Stimulated activated naive CD8-positive, alpha-beta T cell treated with anti-CD3 and anti-CD28 coated beads, Interleukin-15, Interleukin-2, amounts not matched to agents 100 ng/mL and 50 ng/mL, for 24 hours (primary cell): ENCODE results near the gene PELI2.
"Not testable (repeated sequence)": the region's sequence is repeated elsewhere in the genome, so short reads cannot be mapped to it uniquely, and the experiment has no call there.

ENCODE experiments used
- H3K27ac Mint-ChIP-seq: one replicate; pipeline ENCODE4 v1.8.0; 2021; ENCODE audit warnings: mild to moderate bottlenecking, mixed read lengths
- H3K27me3 Mint-ChIP-seq: one replicate; pipeline ENCODE4 v1.8.0; 2021; ENCODE audit warnings: mixed read lengths
- H3K36me3 Mint-ChIP-seq: one replicate; pipeline ENCODE4 v1.8.0; 2021; ENCODE audit warnings: low read depth, mixed read lengths
- H3K4me1 Mint-ChIP-seq: one replicate; pipeline ENCODE4 v1.8.0; 2021; ENCODE audit warnings: low read depth, mixed read lengths
- H3K4me3 Mint-ChIP-seq: one replicate; pipeline ENCODE4 v1.8.0; 2021; ENCODE audit warnings: mild to moderate bottlenecking, mixed read lengths
- H3K9me3 Mint-ChIP-seq: one replicate; pipeline ENCODE4 v1.8.0; 2021; ENCODE audit warnings: mixed read lengths

PELI2 gene

DNA sequence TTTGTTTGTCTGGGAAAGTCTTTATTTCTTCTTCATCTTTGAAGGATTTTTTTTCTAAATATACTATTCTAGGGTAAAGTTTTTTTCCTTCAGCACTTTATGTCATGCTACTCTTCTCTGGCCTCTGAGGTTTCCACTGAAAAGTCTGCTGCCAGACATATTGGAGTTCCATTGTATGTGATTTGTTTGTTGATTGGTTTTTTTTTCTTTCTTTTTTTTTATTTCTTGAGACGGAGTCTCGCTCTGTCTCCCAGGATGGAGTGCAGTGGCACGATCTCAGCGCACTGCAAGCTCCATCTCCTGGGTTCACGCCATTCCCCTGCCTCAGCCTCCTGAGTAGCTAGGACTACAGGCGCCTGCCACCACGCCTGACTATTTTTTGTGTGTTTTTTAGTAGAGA lies 48.4 kb downstream of the PELI2 start:
- H3K9me3 Mint-ChIP-seq, result peaks cover 44% of the 10 kb centered on the region
- H3K36me3 Mint-ChIP-seq, result peaks cover 32% of the 10 kb centered on the region
- not testable (repeated sequence) for H3K4me3 Mint-ChIP-seq, H3K27me3 Mint-ChIP-seq, H3K27ac Mint-ChIP-seq, H3K4me1 Mint-ChIP-seq

- Mint-ChIP-seq H3K27ac (no peak overlapping the region), H3K27me3 (no peaks in the 10 kb centered on the region), H3K4me1 (peaks cover 19% of the 10 kb centered on the region), H3K9me3 (peaks cover 41% of the 10 kb centered on the region), H3K4me3 (no peak overlapping the region), H3K36me3 (peaks cover 28% of the 10 kb centered on the region)
These were observed 49.9 kb downstream of the PELI2 start for GRCh38 chr14:56168007-56168616.

- H3K27ac Mint-ChIP-seq, result no peak overlapping the region
- peaks cover 36% of the 10 kb centered on the region for H3K4me1 Mint-ChIP-seq
- peaks cover 23% of the 10 kb centered on the region for H3K9me3 Mint-ChIP-seq
- no peak overlapping the region for H3K4me3 Mint-ChIP-seq
- no peaks in the 10 kb centered on the region for H3K27me3 Mint-ChIP-seq
- peaks cover 27% of the 10 kb centered on the region for H3K36me3 Mint-ChIP-seq
These were observed 51.8 kb downstream of the PELI2 start for GRCh38 chr14:56170028-56170427.

- Mint-ChIP-seq H3K9me3 (peaks cover 16% of the 10 kb centered on the region), H3K36me3 (peaks cover 22% of the 10 kb centered on the region), H3K4me1 (peaks cover 36% of the 10 kb centered on the region), H3K4me3 (no peak overlapping the region), H3K27me3 (no peaks in the 10 kb centered on the region), H3K27ac (no peak overlapping the region)
These were observed 52.7 kb downstream of the PELI2 start for GRCh38 chr14:56170877-56171422.

DNA sequence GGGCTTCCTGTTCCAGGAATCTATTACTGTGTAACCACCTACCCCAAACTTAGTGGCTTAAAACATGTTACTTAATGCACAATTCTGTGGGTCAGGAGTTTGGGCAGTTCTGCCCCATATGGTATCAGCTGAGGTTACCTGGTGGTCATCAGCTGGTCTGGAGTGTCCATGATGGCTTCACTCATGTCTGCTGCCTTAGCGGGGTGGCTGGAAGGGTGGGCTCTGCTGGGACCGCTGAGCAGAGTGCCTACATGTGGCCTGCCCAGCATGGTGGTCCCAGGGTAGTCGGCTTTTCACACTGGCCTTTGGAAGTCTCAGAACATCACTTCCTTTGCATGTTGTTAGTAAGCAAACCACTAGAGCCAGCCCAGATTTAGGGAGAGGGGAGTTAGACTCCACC lies 53.9 kb downstream of the PELI2 start:
- peaks cover 5% of the 10 kb centered on the region for H3K9me3 Mint-ChIP-seq
- H3K4me1 Mint-ChIP-seq, result peaks cover 36% of the 10 kb centered on the region
- no peak overlapping the region for H3K4me3 Mint-ChIP-seq
- no peaks in the 10 kb centered on the region for H3K27me3 Mint-ChIP-seq
- H3K27ac Mint-ChIP-seq, result peak overlapping the region; percentile 73
- peaks cover 14% of the 10 kb centered on the region for H3K36me3 Mint-ChIP-seq

- H3K27me3 Mint-ChIP-seq, result no peaks in the 10 kb centered on the region
- peak overlapping the region; percentile 25 for H3K4me3 Mint-ChIP-seq
- H3K9me3 Mint-ChIP-seq, result peaks cover under 1% of the 10 kb centered on the region
- H3K4me1 Mint-ChIP-seq, result peaks cover 36% of the 10 kb centered on the region
- H3K27ac Mint-ChIP-seq, result peak overlapping the region; percentile 73
- H3K36me3 Mint-ChIP-seq, result peaks cover 9% of the 10 kb centered on the region
These were observed 54.4 kb downstream of the PELI2 start for GRCh38 chr14:56172571-56172971.

- H3K27ac Mint-ChIP-seq, result peak overlapping the region; percentile 46
- no peaks in the 10 kb centered on the region for H3K9me3 Mint-ChIP-seq
- H3K4me3 Mint-ChIP-seq, result no peak overlapping the region
- H3K36me3 Mint-ChIP-seq, result peaks cover 8% of the 10 kb centered on the region
- no peaks in the 10 kb centered on the region for H3K27me3 Mint-ChIP-seq
- H3K4me1 Mint-ChIP-seq, result peaks cover 36% of the 10 kb centered on the region
These were observed 55.2 kb downstream of the PELI2 start for GRCh38 chr14:56173365-56173922.

- Mint-ChIP-seq H3K4me1 (peaks cover 40% of the 10 kb centered on the region), H3K4me3 (no peak overlapping the region), H3K36me3 (peaks cover 19% of the 10 kb centered on the region), H3K27me3 (no peaks in the 10 kb centered on the region), H3K9me3 (no peaks in the 10 kb centered on the region), H3K27ac (peak overlapping the region; percentile 7)
These were observed 57.6 kb downstream of the PELI2 start for GRCh38 chr14:56175773-56176172.

DNA sequence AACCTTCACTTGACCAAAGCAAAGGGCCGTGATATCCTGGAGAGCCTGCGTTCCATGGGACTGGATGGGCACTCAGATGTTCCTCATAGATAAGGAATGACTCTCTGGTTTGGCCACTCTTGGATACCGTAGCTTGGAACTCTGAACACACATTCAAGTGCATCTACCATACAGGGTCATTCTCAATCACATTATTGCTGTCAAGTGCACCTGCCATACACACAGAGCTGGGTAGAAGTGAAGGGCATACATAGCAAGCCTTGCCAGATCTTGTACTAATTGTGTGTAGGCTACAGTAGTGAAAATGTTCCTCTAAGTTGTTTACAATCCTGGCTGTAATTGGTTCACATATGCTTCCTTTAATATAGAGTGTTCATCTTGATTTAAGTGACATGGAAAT lies 58.3 kb downstream of the PELI2 start:
- no peak overlapping the region for H3K27ac Mint-ChIP-seq
- peaks cover 17% of the 10 kb centered on the region for H3K36me3 Mint-ChIP-seq
- H3K9me3 Mint-ChIP-seq, result no peaks in the 10 kb centered on the region
- H3K4me1 Mint-ChIP-seq, result peaks cover 39% of the 10 kb centered on the region
- H3K27me3 Mint-ChIP-seq, result no peaks in the 10 kb centered on the region
- H3K4me3 Mint-ChIP-seq, result no peak overlapping the region

GRCh38 chr14:56177036-56177435 lies 58.8 kb downstream of the PELI2 start:
- Mint-ChIP-seq H3K27ac (no peak overlapping the region), H3K4me3 (no peak overlapping the region), H3K9me3 (no peaks in the 10 kb centered on the region), H3K27me3 (no peaks in the 10 kb centered on the region), H3K36me3 (peaks cover 17% of the 10 kb centered on the region), H3K4me1 (peaks cover 34% of the 10 kb centered on the region)

GRCh38 chr14:56180754-56181542 lies 62.7 kb downstream of the PELI2 start:
- Mint-ChIP-seq H3K9me3 (no peaks in the 10 kb centered on the region), H3K27ac (no peak overlapping the region), H3K36me3 (peaks cover 13% of the 10 kb centered on the region), H3K27me3 (no peaks in the 10 kb centered on the region), H3K4me1 (peaks cover 10% of the 10 kb centered on the region), H3K4me3 (no peak overlapping the region)

DNA sequence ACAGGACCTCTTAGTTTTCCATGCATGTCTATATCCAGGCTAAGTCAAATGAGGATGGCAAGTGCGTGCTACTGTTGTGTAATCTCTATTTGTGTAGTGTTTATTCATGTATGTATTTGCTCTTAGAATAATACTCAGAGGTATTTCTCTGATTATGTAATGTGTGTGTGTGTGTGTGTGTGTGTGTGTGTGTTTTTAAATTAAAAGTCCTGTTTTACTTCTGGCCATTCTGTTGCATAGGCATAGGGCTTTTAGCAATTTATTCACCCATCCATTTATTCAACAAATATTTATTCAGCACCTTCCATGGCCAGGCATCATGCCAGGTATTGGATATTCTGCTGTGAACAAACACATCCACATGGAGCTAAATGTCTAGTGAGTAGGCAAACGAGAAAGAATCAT lies 63.5 kb downstream of the PELI2 start:
- Mint-ChIP-seq H3K4me1 (peaks cover 10% of the 10 kb centered on the region), H3K27me3 (no peaks in the 10 kb centered on the region), H3K9me3 (no peaks in the 10 kb centered on the region), H3K27ac (no peak overlapping the region), H3K4me3 (no peak overlapping the region), H3K36me3 (peaks cover 13% of the 10 kb centered on the region)

GRCh38 chr14:56182410-56182809 lies 64.2 kb downstream of the PELI2 start:
- H3K9me3 Mint-ChIP-seq, result no peaks in the 10 kb centered on the region
- H3K4me1 Mint-ChIP-seq, result peaks cover 10% of the 10 kb centered on the region
- peaks cover 13% of the 10 kb centered on the region for H3K36me3 Mint-ChIP-seq
- H3K4me3 Mint-ChIP-seq, result no peak overlapping the region
- H3K27ac Mint-ChIP-seq, result no peak overlapping the region
- no peaks in the 10 kb centered on the region for H3K27me3 Mint-ChIP-seq

DNA sequence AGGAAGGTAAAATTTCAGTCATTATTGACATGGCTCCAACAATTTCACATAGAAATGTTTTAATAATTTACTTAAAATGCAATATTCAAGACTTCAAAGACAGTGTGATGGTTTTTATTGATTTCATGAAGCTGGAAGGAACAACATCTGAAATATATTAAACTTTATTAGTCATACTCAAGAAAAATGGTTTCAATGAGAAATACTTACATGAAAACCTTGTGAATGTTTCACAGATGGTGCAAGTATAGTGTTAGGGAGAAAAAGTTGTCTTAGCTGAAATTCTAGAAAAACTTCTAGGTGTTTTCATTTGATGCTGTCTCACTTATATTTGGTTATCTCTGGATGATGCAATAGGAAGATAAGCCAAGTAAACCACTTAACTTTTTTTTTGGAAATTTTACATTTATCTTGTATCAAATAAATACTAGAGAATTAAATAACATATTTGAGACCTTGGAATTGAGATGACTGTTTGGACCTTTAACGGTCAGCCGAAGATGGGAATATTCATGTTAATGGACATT lies 65.5 kb downstream of the PELI2 start:
- peaks cover 10% of the 10 kb centered on the region for H3K4me1 Mint-ChIP-seq

DNA sequence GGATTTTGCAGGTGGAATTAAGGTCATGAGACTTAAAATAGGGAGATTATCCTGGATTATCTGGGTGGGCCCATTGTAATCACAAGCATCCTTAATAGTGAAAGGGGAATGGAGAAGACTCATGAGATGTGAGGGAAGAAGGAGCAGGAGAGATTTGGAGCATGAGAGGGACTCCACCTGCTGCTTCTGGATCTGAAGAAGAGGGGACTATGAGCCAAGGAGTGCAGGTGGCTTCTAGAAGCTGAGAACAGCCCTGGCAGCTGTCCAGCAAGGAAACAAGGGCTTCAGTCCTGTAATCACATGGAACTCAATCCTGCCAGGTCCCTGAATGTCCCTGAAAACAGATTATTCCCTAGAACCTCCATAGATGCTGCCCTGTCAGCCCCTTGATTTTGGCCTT lies 67.8 kb downstream of the PELI2 start:
- Mint-ChIP-seq H3K27ac (no peak overlapping the region), H3K4me1 (peaks cover 4% of the 10 kb centered on the region), H3K36me3 (no peaks in the 10 kb centered on the region), H3K4me3 (no peak overlapping the region), H3K9me3 (no peaks in the 10 kb centered on the region), H3K27me3 (no peaks in the 10 kb centered on the region)

More for the DNA sequence above, 65.5 kb downstream of the PELI2 start:
- Mint-ChIP-seq H3K9me3 (no peaks in the 10 kb centered on the region), H3K27ac (no peak overlapping the region), H3K4me3 (no peak overlapping the region), H3K36me3 (peaks cover 13% of the 10 kb centered on the region), H3K27me3 (no peaks in the 10 kb centered on the region)
